GM19023 (cell line): ENCODE measurements around the gene DUS1L.

Experiments
- ATAC-seq: cut with Tn5 transposase; IDR thresholded peaks from one replicate; pipeline ENCODE4 v1.9.1; 2021; ENCODE audit warnings: mild to moderate bottlenecking, moderate library complexity; ENCODE audit not compliant: unreplicated experiment

DUS1L gene

DNA sequence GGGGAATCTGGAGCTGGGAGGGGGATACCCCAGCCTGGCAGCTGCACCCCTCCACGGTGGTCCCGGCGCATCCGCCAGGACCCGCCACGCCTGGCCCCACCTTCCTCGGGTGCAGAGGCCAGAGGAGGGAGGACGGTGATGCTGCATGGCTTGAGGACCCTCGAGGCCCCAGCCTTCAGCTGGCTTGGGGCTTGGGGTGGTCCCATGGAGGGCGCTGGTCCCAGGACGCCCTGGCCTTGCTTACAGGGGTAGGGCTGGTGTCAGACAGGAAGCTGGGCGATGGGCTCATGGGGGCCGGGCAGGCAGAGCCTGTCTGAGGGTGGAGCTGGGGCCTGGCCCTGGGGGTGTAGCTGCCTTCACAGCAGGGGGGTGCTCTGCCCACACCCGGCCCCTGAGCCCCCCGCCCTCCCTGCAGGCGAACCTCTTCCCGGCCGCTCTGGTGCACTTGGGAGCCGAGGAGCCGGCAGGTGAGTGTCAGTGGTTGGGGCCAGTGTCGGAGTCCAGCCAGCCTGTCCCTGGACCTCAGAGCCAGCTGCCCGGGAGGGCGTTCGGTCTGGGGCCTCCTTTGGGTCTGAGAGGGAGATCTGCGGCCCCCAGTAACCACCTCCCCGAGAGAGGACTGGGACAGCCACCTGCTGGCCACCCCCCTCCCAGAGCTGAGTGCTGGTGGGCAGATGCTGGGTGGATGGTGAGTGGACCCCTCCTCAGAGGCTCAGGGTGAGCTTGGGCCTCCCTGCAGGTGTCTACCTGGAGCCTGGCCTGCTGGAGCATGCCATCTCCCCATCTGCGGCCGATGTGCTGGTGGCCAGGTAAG, 49.3 kb downstream of the DUS1L start:
- no peak for ATAC-seq

DNA sequence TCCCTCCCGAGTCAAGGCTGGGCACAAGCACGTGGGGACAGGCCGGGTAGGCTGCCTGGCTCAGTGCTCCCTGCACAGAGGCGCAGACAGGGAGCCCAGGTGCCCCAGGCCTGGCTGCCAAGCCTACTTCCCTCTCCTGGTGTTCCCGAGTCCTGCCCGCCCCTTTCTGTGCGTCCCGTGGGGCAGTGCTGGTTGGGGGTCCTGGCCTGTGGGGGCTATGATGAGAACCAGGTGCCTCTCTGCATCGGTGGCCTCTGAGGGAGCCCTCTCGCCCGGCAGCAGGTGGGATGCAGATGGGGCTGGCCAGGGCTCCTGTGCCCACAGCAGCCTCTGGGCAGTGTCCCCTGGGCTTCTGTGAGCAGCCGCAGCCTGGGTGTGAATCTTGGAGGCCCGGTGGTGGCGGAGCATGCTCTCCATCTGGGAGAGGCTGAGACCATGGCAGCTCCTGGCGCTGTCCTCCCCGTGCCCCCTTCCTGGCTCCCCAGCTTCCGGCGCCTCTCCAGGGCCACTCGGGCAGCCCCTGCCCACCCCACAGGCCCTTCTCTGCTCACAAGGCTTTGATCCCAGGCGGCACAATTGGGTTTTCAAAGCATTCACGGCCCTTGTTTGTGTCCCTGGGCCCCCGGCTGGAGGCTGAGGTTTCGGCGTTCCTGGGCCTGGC, 50.2 kb downstream of the DUS1L start:
- no peak for ATAC-seq

DNA sequence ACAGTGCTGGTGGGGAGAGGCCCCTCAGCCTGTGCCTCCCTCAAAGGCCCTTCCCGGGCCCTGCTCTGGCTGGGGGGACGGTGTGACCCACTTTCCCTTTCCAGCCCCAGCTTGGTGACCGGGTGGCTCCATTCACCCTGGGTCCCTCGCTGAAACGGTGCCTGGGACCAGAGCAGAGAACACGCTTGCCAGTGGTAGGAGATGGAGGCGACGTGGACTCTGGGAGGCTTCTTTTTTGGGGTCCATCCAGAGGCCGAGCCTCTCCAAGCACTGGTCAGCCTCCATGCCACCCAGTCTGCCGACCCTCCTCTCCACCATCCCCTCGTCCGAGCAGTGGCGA, 50.7 kb downstream of the DUS1L start:
- ATAC-seq = no peak

GRCh38 chr17:82014432-82014831, 51.2 kb downstream of the DUS1L start:
- no peak for ATAC-seq

GRCh38 chr17:82013772-82014321, 51.8 kb downstream of the DUS1L start:
- no peak for ATAC-seq

GRCh38 chr17:82013341-82013740, 52.3 kb downstream of the DUS1L start:
- ATAC-seq = no peak

DNA sequence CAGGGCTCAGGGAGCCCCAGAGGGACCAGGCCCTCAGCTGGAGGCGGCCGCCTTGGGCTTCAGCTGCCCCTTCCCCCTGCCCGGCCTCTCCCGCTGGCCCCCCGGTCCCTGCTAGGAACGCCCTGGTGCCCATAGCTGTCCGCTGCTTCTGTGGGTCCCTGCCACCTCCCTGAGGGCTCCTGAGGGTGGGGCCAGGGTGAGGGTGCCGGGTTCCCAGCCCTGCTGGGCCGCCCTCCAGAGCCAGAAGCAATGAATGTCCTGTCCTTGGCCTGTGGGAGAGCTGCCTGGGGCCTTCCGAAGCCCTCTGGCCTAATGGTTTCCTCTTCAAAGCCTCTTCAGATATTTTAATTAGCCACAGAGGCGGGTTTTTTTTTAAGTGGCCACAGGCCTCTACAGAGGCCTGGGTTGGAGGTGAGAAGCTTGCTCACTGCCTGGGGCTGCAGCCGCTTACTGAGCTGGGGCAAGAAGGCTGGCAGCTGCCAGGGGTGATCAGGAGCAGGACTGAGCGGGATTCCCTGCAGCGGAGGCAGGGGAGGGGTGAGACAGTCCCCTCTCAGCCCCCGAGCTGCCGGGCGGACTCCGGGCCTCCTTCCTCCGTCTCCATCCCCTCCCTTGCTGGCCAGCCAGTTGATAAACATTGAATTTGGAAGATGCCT, 52.8 kb downstream of the DUS1L start:
- no peak for ATAC-seq

- no peak for ATAC-seq
These were observed 53.4 kb downstream of the DUS1L start for GRCh38 chr17:82012261-82012639.

DNA sequence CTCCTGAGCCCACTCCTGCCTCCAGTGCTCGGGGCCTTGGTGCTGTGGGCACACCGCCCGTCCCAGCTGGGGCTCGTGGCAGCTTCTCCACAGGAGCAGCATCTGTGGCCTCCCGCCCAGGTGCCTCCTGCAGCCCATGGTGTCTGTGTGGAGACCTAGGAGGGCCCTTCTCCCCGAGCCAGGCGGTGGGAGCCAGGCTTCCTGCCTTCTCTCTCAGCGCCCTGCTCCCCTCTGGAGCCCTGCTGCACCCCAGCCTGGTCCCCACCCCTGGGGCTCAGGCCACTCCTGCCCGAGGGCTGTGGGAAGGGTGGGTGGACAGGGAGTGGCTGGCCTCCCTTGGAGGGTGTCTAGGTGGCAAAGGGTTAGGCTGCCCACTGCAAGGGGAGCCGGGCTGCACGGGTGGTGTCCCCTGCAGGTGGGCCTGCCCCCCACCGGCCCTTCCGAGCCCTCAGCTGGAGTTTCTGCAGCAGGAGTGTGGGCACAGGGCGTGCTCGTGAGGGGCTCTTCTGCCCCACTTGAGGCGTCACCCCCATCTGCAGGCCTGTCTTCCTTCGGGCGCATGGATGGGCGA, 53.9 kb downstream of the DUS1L start:
- no peak for ATAC-seq

- ATAC-seq = no peak
These were observed 54.8 kb downstream of the DUS1L start for GRCh38 chr17:82010575-82011525.

DNA sequence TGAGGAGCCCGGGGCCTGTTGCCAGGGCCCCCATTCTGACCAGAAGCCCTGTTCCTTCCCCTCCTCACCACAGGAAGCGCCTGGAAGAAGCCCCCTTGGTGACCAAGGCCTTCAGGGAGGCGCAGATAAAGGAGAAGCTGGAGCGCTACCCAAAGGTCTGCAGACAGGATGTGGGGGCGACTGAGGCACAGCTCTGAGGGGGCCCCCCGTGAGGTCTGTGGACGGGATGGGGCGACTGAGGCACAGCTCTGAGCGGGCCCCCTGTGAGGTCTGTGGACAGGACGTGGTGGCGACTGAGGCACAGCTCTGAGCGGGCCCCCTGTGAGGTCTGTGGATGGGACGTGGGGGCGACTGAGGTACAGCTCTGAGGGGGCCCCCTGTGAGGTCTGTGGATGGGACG, 56.2 kb downstream of the DUS1L start:
- no peak for ATAC-seq

GRCh38 chr17:82008941-82009405, 56.6 kb downstream of the DUS1L start:
- ATAC-seq = no peak

DNA sequence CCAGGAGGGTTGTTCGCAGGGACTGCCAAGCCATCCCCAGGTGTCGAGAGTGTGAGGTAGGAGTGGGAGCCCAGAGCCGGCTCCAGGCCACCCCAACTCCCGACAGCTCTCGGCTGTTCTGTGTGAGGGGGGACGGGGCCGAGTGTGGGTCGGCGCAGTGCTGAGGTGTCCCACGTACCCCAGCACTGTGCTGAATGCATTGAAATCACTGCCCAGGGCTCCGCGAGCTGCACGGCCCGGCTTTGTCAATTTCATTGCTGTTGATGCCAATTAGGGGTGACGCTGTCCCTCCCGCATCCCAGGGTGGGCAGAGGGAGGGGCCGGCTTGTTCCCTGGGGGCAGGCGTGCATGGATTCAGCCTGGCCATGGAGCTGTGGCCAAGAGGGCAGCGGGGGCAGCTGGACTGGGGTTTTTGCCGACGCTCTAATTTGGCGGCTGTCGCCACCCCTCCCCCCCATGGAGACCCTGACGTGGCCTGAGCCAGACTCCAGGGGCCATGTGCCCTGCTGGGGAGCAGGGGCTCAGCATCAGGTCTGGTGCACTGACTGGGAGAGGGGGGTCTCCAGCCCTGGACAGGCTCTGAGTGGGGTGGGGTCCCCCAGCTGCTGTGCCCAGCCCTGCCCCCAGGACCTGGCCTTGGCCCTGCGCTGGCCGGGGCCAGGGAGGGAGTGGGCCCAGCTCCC, 57.2 kb downstream of the DUS1L start:
- no peak for ATAC-seq
